Cardiac atrium fibroblast (primary cell): ENCODE data around the gene HMOX2. TPM values are rescaled to one million over a fixed set of nuclear protein-coding genes. Genes with fewer than 3 reads are reported as not detected.

ENCODE experiments used
- total RNA-seq: library from RNA; depleted of rRNA; stranded (reverse); fragments of >200 nt; gene quantifications from 2 replicates; pipeline ENCODE4 v1.2.3, GENCODE V29; 2015

Gene HMOX2
- total RNA-seq: 61.4 and 100 TPM in 2 replicates

GRCh38 chr16:4475880-4476788 lies at the start of gene HMOX2:
HMOX2 (plus strand) TSS chr16:4476398; CDS start chr16:4505525, 29,127 bp downstream.

GRCh38 chr16:4474192-4474961 lies 1.8 kb upstream of the HMOX2 start, which contains the start of gene NMRAL1:
NMRAL1 (minus strand) TSS chr16:4474625; CDS start chr16:4474132, 493 bp downstream.

GRCh38 chr16:4538350-4539235 lies 62.4 kb downstream of the HMOX2 start, which contains the start of gene CDIP1:
CDIP1 (minus strand) TSS chr16:4538773; CDS start chr16:4514130, 24,643 bp downstream.

GRCh38 chr16:4556112-4556511 lies 79.9 kb downstream of the HMOX2 start, which contains the start of gene C16orf96:
C16orf96 (plus strand) TSS chr16:4556340; CDS start chr16:4556490, 150 bp downstream.

Other genes starting within 250 kb of the HMOX2 start
- gene SRL, start 234.3 kb upstream of the HMOX2 start, total RNA-seq: not detected in 2 replicates
- 0.18 and 1.9 TPM in 2 replicates for gene TFAP4, start 203.4 kb upstream of the HMOX2 start, total RNA-seq
- 5.4 and 6.5 TPM in 2 replicates for gene GLIS2, start 160.3 kb upstream of the HMOX2 start, total RNA-seq
- 50.9 and 53.5 TPM in 2 replicates for gene PAM16, start 125.1 kb upstream of the HMOX2 start, total RNA-seq
- 123 and 139 TPM in 2 replicates for gene VASN, start 104.5 kb upstream of the HMOX2 start, total RNA-seq
- 20.0 and 20.7 TPM in 2 replicates for gene CORO7, start 59.8 kb upstream of the HMOX2 start, total RNA-seq
- gene DNAJA3, start 50.5 kb upstream of the HMOX2 start, total RNA-seq: 33.2 TPM in 2 replicates
- gene NMRAL1, start 1.8 kb upstream of the HMOX2 start, total RNA-seq: 52.5 and 66.6 TPM in 2 replicates
- 22.9 and 23.8 TPM in 2 replicates for gene CDIP1, start 62.4 kb downstream of the HMOX2 start, total RNA-seq
- not detected in 2 replicates for gene C16orf96, start 79.9 kb downstream of the HMOX2 start, total RNA-seq
- 5.7 and 17.0 TPM in 2 replicates for gene UBALD1, start 138.5 kb downstream of the HMOX2 start, total RNA-seq
- gene MGRN1, start 148.4 kb downstream of the HMOX2 start, total RNA-seq: 21.9 and 23.3 TPM in 2 replicates
- gene NUDT16L1, start 217.2 kb downstream of the HMOX2 start, total RNA-seq: 13.6 and 19.1 TPM in 2 replicates